ENCODE measurements around the gene RTN4RL2. TPM values are rescaled to one million over a fixed set of nuclear protein-coding genes. Genes with fewer than 3 reads are reported as not detected.

RTN4RL2 gene
- total RNA-seq, 1 donor from 2014 or later, result 0.81 TPM

DNA sequence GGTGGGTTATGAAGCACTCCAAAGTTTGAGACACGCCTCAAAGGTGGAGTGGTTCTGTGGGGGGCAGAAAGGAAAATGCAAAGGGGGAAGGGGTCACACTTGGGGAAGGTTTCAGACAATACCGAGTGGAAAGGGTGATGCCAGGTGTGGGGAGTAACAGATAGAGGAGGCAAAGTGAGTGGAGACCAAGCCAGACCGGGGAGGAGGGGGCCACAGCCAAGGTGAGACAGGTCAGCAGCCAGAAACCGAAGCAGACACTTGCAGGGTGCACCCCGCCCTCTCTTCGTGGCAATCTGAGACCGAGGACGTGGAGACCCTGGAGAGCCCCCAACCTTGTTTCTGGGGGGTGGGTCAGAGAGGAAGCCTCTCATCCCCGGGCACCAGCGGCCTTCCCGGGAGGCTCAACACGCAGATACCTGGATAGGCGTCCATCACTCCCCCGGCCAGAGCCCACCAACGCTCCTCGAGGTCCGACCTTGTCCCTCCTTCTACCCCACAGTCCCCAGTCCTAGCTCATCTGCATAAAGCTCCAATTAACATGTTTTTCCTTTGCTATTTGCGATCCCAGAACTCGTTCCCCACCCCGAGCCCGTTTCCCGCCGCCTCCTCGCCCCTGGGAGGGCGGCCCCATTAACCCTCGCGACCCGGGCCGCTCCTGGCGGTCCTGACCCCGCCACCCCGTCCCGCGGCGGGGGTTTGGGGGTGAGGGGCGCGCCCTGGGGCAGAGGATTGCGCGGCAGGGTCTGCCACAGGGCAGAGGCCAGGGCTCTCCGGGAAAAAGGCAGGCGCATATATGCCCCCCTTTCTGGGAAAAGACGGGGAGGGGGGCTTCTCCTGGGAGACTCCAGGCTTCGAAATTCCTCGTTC, 21.8 kb downstream of the RTN4RL2 start:
- no peak for DNase-seq (ENCODE audit: extremely low spot score, unreplicated experiment)
- Mint-ChIP-seq H3K4me3 (ENCODE audit: unreplicated experiment) (peak overlapping the region; percentile 55), H3K36me3 (ENCODE audit: unreplicated experiment) (peaks cover 8% of the 10 kb centered on the region), H3K27ac (ENCODE audit: unreplicated experiment) (no peak overlapping the region), H3K4me1 (ENCODE audit: unreplicated experiment) (peaks cover 14% of the 10 kb centered on the region), H3K27me3 (ENCODE audit: unreplicated experiment) (peaks cover 52% of the 10 kb centered on the region), H3K9me3 (ENCODE audit: unreplicated experiment) (no peaks in the 10 kb centered on the region)
- TF ChIP-seq, protein P1, sequence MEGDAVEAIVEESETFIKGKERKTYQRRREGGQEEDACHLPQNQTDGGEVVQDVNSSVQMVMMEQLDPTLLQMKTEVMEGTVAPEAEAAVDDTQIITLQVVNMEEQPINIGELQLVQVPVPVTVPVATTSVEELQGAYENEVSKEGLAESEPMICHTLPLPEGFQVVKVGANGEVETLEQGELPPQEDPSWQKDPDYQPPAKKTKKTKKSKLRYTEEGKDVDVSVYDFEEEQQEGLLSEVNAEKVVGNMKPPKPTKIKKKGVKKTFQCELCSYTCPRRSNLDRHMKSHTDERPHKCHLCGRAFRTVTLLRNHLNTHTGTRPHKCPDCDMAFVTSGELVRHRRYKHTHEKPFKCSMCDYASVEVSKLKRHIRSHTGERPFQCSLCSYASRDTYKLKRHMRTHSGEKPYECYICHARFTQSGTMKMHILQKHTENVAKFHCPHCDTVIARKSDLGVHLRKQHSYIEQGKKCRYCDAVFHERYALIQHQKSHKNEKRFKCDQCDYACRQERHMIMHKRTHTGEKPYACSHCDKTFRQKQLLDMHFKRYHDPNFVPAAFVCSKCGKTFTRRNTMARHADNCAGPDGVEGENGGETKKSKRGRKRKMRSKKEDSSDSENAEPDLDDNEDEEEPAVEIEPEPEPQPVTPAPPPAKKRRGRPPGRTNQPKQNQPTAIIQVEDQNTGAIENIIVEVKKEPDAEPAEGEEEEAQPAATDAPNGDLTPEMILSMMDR (IDR thresholded peaks at IDR 0.05), result no peak

DNA sequence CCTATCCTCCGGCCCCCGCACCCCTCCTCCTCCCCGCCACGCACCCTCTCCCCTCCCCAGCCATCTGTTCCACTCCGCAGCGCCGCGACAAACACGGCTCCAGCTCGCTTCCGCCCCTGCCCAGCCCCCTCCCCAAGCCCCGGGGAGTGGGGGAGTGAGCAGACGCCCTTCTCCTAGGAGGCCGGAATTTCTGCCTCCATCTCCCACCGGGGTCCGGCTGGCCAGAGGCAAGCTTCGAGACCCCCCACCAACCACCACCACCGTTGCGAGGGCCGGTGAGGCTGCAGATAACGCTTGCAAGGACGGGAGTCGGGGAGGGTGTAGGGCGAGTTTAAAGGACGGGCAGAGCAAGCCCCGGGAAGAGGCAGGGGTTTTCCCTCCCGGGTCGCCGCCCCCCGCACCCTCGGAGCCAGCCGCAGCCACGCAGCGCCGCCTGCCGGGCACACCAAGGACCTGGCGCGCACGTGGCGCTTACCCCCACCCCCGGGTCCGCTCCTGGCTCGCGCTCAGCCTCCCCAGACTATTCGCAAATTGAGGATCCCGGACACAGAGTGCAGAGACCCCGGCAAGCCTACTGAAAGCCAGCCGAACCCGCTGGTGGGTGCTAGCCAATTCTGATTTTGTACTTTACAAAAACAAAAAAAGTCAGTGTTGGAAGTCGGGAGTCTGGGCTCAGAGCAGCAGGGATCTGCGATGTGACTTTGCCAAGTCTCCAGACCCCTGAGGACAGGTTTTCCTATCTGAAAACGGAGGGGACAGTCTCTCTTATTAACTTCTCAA, 22.6 kb downstream of the RTN4RL2 start:
- TF ChIP-seq, protein P1 (IDR thresholded peaks at IDR 0.05), result peak; percentile 81
- no peaks in the 10 kb centered on the region for H3K9me3 Mint-ChIP-seq (ENCODE audit: unreplicated experiment)
- peaks cover 44% of the 10 kb centered on the region for H3K27me3 Mint-ChIP-seq (ENCODE audit: unreplicated experiment)
- peak overlapping the region; percentile 55 for H3K4me3 Mint-ChIP-seq (ENCODE audit: unreplicated experiment)
- DNase-seq (ENCODE audit: extremely low spot score, unreplicated experiment), result no peak
- peaks cover 14% of the 10 kb centered on the region for H3K4me1 Mint-ChIP-seq (ENCODE audit: unreplicated experiment)
- H3K27ac Mint-ChIP-seq (ENCODE audit: unreplicated experiment), result no peak overlapping the region
- H3K36me3 Mint-ChIP-seq (ENCODE audit: unreplicated experiment), result peaks cover 8% of the 10 kb centered on the region

DNA sequence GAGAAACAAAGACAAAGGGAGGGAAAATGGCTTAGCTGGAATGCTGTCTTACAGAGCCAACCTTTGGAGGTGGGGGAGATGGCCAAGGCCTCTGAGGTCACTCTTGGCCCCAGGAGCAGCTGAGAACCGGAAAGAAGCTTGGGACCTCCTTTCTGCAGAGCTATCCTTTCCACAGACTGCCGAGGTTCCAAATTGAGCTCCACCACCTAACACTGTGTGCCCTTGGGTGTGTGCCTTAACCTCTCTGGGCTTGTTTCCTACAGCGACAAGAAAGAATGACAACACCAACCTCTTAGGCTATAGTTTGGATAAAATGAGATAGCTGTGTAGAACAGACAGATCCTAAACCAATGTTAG, 23.2 kb downstream of the RTN4RL2 start:
- peaks cover 9% of the 10 kb centered on the region for H3K36me3 Mint-ChIP-seq (ENCODE audit: unreplicated experiment)
- TF ChIP-seq, protein P1 (IDR thresholded peaks at IDR 0.05), result no peak
- peaks cover 14% of the 10 kb centered on the region for H3K4me1 Mint-ChIP-seq (ENCODE audit: unreplicated experiment)
- no peak overlapping the region for H3K27ac Mint-ChIP-seq (ENCODE audit: unreplicated experiment)
- no peaks in the 10 kb centered on the region for H3K9me3 Mint-ChIP-seq (ENCODE audit: unreplicated experiment)
- peaks cover 40% of the 10 kb centered on the region for H3K27me3 Mint-ChIP-seq (ENCODE audit: unreplicated experiment)
- no peak for DNase-seq (ENCODE audit: extremely low spot score, unreplicated experiment)
- H3K4me3 Mint-ChIP-seq (ENCODE audit: unreplicated experiment), result peak overlapping the region; percentile 53

DNA sequence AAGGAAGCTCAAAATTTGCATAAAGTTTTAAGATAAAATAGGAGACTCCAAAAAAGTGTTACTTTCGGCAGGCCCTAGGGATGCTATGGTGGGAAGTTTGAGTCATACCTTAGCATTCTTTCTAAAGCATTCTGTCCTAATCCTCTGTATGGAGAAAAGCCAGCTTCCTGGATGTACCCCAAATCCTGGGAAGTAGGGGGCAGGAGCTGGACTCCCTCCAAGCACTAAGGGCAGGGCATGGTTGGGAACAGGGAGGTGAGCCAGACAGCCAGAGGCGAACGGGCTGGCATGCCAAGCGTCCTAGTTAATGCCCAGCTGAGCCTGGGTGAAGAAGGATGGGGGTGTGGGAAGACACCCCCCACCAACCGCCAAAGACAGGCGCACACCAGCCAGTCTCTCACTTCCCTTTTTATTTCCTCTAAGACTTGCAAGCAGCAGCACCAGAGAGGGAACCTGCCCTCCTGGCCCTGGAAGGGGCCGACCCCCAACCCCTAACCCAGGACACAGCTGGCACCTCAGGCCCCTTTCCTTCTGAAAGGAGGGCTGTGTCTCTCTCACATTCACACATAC, 23.9 kb downstream of the RTN4RL2 start:
- no peak for DNase-seq (ENCODE audit: extremely low spot score, unreplicated experiment)
- no peaks in the 10 kb centered on the region for H3K9me3 Mint-ChIP-seq (ENCODE audit: unreplicated experiment)
- peaks cover 14% of the 10 kb centered on the region for H3K4me1 Mint-ChIP-seq (ENCODE audit: unreplicated experiment)
- H3K27ac Mint-ChIP-seq (ENCODE audit: unreplicated experiment), result no peak overlapping the region
- H3K4me3 Mint-ChIP-seq (ENCODE audit: unreplicated experiment), result no peak overlapping the region
- TF ChIP-seq, protein P1 (IDR thresholded peaks at IDR 0.05), result no peak
- peaks cover 35% of the 10 kb centered on the region for H3K27me3 Mint-ChIP-seq (ENCODE audit: unreplicated experiment)
- peaks cover 9% of the 10 kb centered on the region for H3K36me3 Mint-ChIP-seq (ENCODE audit: unreplicated experiment)
